HG03565 (cell line): ENCODE data around the gene PDLIM7.
"Not testable (repeated sequence)": the region's sequence is repeated elsewhere in the genome, so short reads cannot be mapped to it uniquely, and the experiment has no call there.

Source experiments
- ATAC-seq: cut with Tn5 transposase; IDR thresholded peaks from one replicate; pipeline ENCODE4 v1.9.1; 2021; ENCODE audit warnings: mild to moderate bottlenecking, moderate library complexity; ENCODE audit not compliant: unreplicated experiment

The PDLIM7 gene

GRCh38 chr5:177491983-177492746, 5.2 kb downstream of the PDLIM7 start:
- no peak for ATAC-seq

- ATAC-seq = no peak
Observed at GRCh38 chr5:177491429-177491945, 5.9 kb downstream of the PDLIM7 start.

- no peak for ATAC-seq
Observed at GRCh38 chr5:177490992-177491391, 6.4 kb downstream of the PDLIM7 start.

- no peak for ATAC-seq
Observed at GRCh38 chr5:177490311-177490991, 7.0 kb downstream of the PDLIM7 start.

GRCh38 chr5:177489119-177489716, 8.2 kb downstream of the PDLIM7 start:
- no peak for ATAC-seq

- no peak for ATAC-seq
Observed at GRCh38 chr5:177487975-177488374, 9.4 kb downstream of the PDLIM7 start.

- no peak for ATAC-seq
Observed at GRCh38 chr5:177487144-177487543, 10.3 kb downstream of the PDLIM7 start.

- ATAC-seq = no peak
Observed at GRCh38 chr5:177486256-177486655, 11.1 kb downstream of the PDLIM7 start.

GRCh38 chr5:177485753-177486152, 11.7 kb downstream of the PDLIM7 start:
- not testable (repeated sequence) for ATAC-seq

- no peak for ATAC-seq
Observed at GRCh38 chr5:177484902-177485549, 12.4 kb downstream of the PDLIM7 start.

GRCh38 chr5:177483994-177484901, 13.2 kb downstream of the PDLIM7 start:
- no peak for ATAC-seq

- no peak for ATAC-seq
Observed at GRCh38 chr5:177483042-177483441, 14.4 kb downstream of the PDLIM7 start.

- no peak for ATAC-seq
Observed at GRCh38 chr5:177482359-177482795, 15.0 kb downstream of the PDLIM7 start.

GRCh38 chr5:177479774-177480173, 17.6 kb downstream of the PDLIM7 start:
- no peak for ATAC-seq

GRCh38 chr5:177478711-177479646, 18.4 kb downstream of the PDLIM7 start:
- no peak for ATAC-seq

GRCh38 chr5:177477701-177478477, 19.5 kb downstream of the PDLIM7 start:
- no peak for ATAC-seq

GRCh38 chr5:177476531-177477233, 20.7 kb downstream of the PDLIM7 start:
- no peak for ATAC-seq
